ENCODE data around the gene LHFPL3. TPM values are rescaled to one million over a fixed set of nuclear protein-coding genes. Genes with fewer than 3 reads are reported as not detected.

The LHFPL3 gene
- total RNA-seq, 1 experiment from 2014 or later, result not detected

DNA sequence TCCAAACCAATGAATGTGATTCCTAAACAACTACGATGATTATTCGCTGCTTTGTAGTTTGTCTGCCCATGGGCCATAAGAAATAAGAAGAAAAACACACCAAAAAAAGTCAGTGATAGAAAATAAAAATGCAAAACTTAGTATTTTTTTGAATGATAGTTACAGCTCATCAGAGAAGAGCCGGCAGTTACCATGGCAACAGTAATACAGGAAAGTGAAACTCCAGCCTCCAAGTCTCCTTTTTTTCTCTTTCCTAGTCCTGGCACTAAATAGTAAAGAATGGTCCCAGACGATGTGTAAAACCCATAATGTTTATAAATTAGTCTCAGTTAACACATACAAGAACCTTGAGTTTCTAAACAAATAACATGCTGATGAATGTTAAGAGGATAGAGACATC lies 21.6 kb upstream of the LHFPL3 start:
- H2AFZ ChIP-seq, result no peak overlapping the region
- ChIA-PET POLR2A (ENCODE audit: unreplicated experiment) (no interaction called here), CTCF (no interaction called here)
- peaks cover 6% of the 10 kb centered on the region; the same call in 1 of the 2 replicates for H3K27me3 ChIP-seq (ENCODE audit: insufficient read depth, low read depth)
- H3K79me2 ChIP-seq (ENCODE audit: low read depth), result no peaks in the 10 kb centered on the region
- H3K36me3 ChIP-seq (ENCODE audit: low read depth), result no peaks in the 10 kb centered on the region
- no peaks in the 10 kb centered on the region for H3K4me1 ChIP-seq (replicated peaks; ENCODE audit: insufficient read depth)
- no peaks in the 10 kb centered on the region for H4K20me1 ChIP-seq (ENCODE audit: insufficient read depth)
- no peaks in the 10 kb centered on the region for H3K9me3 ChIP-seq (ENCODE audit: insufficient read depth, low read depth)
- H3K4me3 ChIP-seq, result no peak overlapping the region
- H3K9me2 ChIP-seq (ENCODE audit: insufficient read depth), result no peaks in the 10 kb centered on the region
- intact Hi-C loops (cut with micrococcal nuclease; ENCODE audit: unreplicated experiment), result no loop called here
- TF ChIP-seq EZH2 (IDR thresholded peaks at IDR 0.05; ENCODE audit: low read depth), result no peak
- TF ChIP-seq, protein P1, sequence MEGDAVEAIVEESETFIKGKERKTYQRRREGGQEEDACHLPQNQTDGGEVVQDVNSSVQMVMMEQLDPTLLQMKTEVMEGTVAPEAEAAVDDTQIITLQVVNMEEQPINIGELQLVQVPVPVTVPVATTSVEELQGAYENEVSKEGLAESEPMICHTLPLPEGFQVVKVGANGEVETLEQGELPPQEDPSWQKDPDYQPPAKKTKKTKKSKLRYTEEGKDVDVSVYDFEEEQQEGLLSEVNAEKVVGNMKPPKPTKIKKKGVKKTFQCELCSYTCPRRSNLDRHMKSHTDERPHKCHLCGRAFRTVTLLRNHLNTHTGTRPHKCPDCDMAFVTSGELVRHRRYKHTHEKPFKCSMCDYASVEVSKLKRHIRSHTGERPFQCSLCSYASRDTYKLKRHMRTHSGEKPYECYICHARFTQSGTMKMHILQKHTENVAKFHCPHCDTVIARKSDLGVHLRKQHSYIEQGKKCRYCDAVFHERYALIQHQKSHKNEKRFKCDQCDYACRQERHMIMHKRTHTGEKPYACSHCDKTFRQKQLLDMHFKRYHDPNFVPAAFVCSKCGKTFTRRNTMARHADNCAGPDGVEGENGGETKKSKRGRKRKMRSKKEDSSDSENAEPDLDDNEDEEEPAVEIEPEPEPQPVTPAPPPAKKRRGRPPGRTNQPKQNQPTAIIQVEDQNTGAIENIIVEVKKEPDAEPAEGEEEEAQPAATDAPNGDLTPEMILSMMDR (conservative IDR thresholded peaks at IDR 0.05), result no peak
- H3K27ac ChIP-seq, result no peak overlapping the region
- H3K4me2 ChIP-seq, result no peak overlapping the region
- no peaks in the 10 kb centered on the region for H3F3A ChIP-seq (ENCODE audit: insufficient read depth, low read depth)
- DNase-seq, result no peak
- no TSS peak for BruUV-seq (replicated peaks)

DNA sequence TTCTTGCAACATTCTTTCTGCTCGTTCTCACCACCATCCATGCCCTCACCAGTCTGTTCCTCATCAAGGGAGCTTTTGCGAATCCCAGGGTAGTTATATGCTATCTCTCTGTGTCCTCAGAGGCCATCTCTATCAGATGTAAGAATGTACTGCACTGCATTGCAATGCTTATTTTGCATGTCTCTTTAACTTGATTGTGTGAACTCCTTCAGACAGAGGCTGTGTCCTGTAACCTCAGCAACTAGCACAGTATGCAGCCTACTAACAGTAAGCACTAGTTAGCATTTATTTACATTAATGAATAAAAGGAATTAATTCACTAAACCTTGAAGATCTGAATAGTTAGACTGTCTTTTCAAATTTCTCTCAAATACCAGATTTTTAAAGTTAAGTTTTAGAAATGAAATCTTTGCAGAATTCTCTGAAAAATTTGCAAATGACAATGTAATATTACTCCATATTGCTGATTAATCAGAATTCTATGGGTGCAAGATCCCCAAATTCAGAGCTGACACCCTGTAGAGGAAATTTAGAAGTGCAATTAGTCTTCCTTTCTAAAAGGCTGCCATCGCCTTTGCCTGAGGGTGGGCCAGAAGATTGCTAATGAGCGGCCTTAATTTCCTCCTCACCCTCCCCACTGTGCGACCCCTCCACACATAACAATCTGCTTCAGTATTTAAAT lies 10.3 kb upstream of the LHFPL3 start:
- H3K9me3 ChIP-seq (ENCODE audit: insufficient read depth, low read depth), result no peaks in the 10 kb centered on the region
- no peak for DNase-seq
- no peaks in the 10 kb centered on the region for H3K36me3 ChIP-seq (ENCODE audit: low read depth)
- no peaks in the 10 kb centered on the region for H3F3A ChIP-seq (ENCODE audit: insufficient read depth, low read depth)
- no peaks in the 10 kb centered on the region for H3K4me1 ChIP-seq (replicated peaks; ENCODE audit: insufficient read depth)
- CTCF ChIA-PET, result no interaction called here
- TF ChIP-seq, protein P1 (conservative IDR thresholded peaks at IDR 0.05), result no peak
- TF ChIP-seq EZH2 (IDR thresholded peaks at IDR 0.05; ENCODE audit: low read depth), result no peak
- no peak overlapping the region for H3K27ac ChIP-seq
- no peaks in the 10 kb centered on the region for H4K20me1 ChIP-seq (ENCODE audit: insufficient read depth)
- POLR2A ChIA-PET (ENCODE audit: unreplicated experiment), result no interaction called here
- H3K4me2 ChIP-seq, result no peak overlapping the region
- intact Hi-C loops (cut with micrococcal nuclease; ENCODE audit: unreplicated experiment), result no loop called here
- H3K4me3 ChIP-seq, result no peak overlapping the region
- H3K9me2 ChIP-seq (ENCODE audit: insufficient read depth), result no peaks in the 10 kb centered on the region
- no peak overlapping the region for H2AFZ ChIP-seq
- no peaks in the 10 kb centered on the region for H3K27me3 ChIP-seq (ENCODE audit: insufficient read depth, low read depth)
- no TSS peak for BruUV-seq (replicated peaks)
- no peaks in the 10 kb centered on the region for H3K79me2 ChIP-seq (ENCODE audit: low read depth)

DNA sequence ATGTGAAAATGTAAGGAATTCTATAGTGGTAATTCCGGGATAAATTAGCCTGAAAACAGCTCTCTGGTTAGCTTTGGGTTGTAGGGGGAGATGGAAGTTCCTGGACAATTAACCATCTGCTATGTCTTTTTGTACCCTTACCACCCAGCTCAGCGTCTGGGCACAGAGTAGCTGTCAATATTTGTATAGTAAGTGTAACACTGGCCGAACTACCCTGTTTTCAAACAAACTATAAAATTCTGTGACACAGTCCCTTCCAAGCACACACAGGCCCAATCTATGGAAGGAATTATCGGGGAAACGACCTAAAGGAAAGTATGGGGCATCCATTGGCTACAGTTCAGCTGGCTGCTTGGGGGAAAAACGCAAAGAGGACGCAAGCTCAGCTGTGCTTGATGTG lies 869 bp upstream of the LHFPL3 start:
- DNase-seq, result no peak
- no peaks in the 10 kb centered on the region for H4K20me1 ChIP-seq (ENCODE audit: insufficient read depth)
- no peaks in the 10 kb centered on the region for H3K79me2 ChIP-seq (ENCODE audit: low read depth)
- intact Hi-C loops (cut with micrococcal nuclease; ENCODE audit: unreplicated experiment), result no loop called here
- H2AFZ ChIP-seq, result no peak overlapping the region
- ChIA-PET CTCF (no interaction called here), POLR2A (ENCODE audit: unreplicated experiment) (no interaction called here)
- no peak overlapping the region for H3K4me3 ChIP-seq
- H3K9me2 ChIP-seq (ENCODE audit: insufficient read depth), result no peaks in the 10 kb centered on the region
- no peaks in the 10 kb centered on the region for H3K9me3 ChIP-seq (ENCODE audit: insufficient read depth, low read depth)
- H3K36me3 ChIP-seq (ENCODE audit: low read depth), result no peaks in the 10 kb centered on the region
- no peaks in the 10 kb centered on the region for H3K4me1 ChIP-seq (replicated peaks; ENCODE audit: insufficient read depth)
- no peak for TF ChIP-seq EZH2 (IDR thresholded peaks at IDR 0.05; ENCODE audit: low read depth)
- TF ChIP-seq, protein P1 (conservative IDR thresholded peaks at IDR 0.05), result no peak
- no TSS peak for BruUV-seq (replicated peaks)
- H3K27me3 ChIP-seq (ENCODE audit: insufficient read depth, low read depth), result peaks cover 20% of the 10 kb centered on the region; the same call in 1 of the 2 replicates
- H3K27ac ChIP-seq, result no peak overlapping the region
- H3K4me2 ChIP-seq, result no peak overlapping the region
- H3F3A ChIP-seq (ENCODE audit: insufficient read depth, low read depth), result no peaks in the 10 kb centered on the region
